ENCODE data around the gene ITIH6. TPM values are rescaled to one million over a fixed set of nuclear protein-coding genes. Genes with fewer than 3 reads are reported as not detected.
A peak's percentile ranks its signal among the peaks of the same experiment; 100 is the strongest.
"Not testable (repeated sequence)": the region's sequence is repeated elsewhere in the genome, so short reads cannot be mapped to it uniquely, and the experiment has no call there.

ITIH6 gene
- total RNA-seq, 1 donor from 2014 or later, result not detected

GRCh38 chrX:54799046-54799445 lies 991 bp upstream of the ITIH6 start:
- no peak for DNase-seq (ENCODE audit: low read depth in 2 of 2)

DNA sequence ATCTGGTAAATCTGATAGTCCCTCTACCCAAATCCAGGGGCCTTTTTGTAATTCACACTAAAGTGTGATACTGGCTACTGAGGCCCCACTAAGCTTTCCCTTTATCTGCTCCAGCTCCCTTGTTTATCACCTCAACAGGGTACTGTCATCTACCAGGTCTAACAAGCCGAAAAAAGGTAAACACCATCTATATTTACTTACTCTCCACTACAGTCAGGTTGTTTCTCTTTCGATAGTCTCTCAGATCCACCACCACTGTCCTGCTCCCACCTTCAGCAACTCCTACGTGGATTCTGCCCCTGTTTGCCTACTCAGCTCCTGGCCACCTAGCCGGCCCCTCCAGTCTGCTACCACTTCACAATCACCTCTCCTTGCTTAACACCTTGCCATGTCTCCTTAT lies 3.3 kb downstream of the ITIH6 start:
- DNase-seq (ENCODE audit: low read depth in 2 of 2), result no peak

- no peak for DNase-seq (ENCODE audit: low read depth in 2 of 2)
These were observed 4.0 kb downstream of the ITIH6 start for GRCh38 chrX:54794028-54794427.

DNA sequence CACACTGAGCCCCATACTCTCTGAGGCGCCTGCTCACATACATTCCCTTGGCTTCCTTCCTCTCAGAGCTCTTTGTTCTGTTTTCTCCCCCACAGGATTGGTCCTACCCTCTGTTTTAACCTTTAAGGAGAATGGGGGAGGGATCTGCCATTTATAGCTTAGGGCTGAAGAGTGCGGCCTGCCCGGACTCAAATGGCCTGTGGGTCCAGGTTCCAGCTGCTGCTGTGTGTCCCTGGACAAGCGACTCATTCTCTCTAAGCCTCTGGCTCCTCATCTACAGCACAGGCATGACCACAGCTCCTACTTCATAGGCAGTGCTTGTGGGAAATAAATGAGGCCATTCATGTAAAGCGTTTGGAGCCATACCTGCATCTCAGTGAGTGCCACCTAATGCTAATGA lies 8.7 kb downstream of the ITIH6 start:
- DNase-seq (ENCODE audit: low read depth in 2 of 2), result not testable (repeated sequence)

DNA sequence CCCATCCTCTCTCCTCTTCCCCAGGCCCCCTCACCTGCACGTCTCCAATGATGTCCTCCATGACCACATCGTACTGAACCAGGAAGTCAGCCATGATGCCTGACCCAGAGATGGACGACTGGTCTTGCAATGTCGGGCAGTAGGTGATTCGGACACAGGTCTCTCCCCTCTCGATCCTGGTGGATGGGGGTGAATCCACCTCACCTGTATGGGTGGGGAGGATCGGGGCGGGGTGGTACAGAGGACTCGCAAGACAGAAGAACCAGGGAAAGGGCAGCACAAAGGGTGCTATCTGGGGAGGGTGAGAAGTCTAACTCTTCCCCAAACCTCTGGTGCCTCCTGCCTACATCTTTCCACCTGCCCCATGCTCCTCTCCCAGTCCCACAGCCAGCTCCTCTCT lies 9.6 kb downstream of the ITIH6 start:
- DNase-seq (ENCODE audit: low read depth in 2 of 2), result no peak

- DNase-seq (ENCODE audit: low read depth in 2 of 2), result no peak
These were observed 11.1 kb downstream of the ITIH6 start for GRCh38 chrX:54786967-54787366.

- DNase-seq (ENCODE audit: low read depth in 2 of 2), result peak; percentile 20 to 26
These were observed 12.2 kb downstream of the ITIH6 start for GRCh38 chrX:54785901-54786300.

- DNase-seq (ENCODE audit: low read depth in 2 of 2), result no peak
These were observed 20.9 kb downstream of the ITIH6 start for GRCh38 chrX:54776987-54777672.

DNA sequence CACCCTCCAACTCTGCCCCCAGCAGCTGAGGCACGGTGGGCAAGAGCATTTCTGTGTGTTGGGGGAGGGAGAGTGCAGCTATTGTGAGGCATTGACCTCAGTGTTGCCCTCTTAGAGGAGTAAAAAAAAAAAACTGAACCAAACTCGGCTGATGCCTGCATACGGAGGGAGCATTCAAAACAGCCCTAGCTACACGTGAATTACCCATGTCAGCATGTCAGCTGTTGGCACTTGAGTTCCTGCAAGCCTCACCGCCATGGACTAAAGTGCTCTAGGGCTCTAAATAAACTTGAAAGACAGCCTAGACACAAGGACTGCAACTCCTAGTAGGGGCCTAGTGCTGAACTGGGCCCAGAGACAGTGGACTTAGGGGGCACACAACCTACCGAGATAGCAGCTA lies 22.0 kb downstream of the ITIH6 start:
- no peak for DNase-seq (ENCODE audit: low read depth in 2 of 2)

- not testable (repeated sequence) for DNase-seq (ENCODE audit: low read depth in 2 of 2)
These were observed 23.5 kb downstream of the ITIH6 start for GRCh38 chrX:54774391-54775094.

DNA sequence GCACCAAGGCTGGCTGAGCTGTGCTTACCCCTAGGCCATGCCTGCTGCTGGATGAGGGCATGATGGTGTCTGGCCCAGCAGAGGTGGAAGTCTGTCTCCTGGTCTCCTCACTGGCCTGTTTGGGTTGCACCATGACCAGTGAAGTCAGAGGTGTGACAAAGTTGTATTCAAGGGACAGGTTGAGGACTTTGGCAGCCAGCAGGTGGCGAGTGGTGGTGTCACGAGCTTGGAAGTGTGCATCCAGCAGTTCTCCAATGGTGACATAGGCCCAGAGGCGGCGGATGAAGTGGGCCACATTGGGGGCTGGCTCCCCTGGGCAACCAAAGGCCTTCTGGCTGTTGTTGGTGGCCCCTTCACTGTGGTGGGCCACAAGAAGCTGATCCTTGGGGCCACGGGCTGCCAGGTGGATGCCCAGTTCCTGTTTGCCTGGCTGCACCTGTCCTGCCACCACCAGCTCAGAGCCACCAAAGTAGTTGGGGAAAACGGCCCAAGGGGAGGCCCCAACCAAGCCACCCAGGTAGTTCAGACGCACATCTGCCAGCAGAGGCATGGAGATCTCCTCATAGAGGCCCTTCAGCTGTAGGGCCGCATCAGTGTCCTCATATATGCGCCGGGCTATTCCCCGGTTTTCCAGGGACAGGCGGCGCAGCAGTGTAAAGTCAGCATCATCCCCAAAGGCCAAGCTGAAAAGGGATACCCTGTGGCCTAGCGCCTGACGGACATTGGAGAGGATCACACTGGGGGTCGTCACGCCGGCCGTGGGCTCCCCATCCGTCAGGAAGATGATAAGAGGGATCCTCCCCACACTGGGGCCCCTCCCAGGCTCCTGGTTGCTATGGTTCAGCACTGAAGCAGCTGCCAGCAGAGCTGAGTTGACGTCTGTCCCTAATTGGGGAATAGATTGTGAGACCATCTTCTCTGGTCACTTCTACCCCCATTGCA lies 39.7 kb downstream of the ITIH6 start:
- DNase-seq (ENCODE audit: low read depth in 2 of 2), result no peak

- no peak for DNase-seq (ENCODE audit: low read depth in 2 of 2)
These were observed 43.2 kb downstream of the ITIH6 start for GRCh38 chrX:54754854-54755253.

- DNase-seq (ENCODE audit: low read depth in 2 of 2), result no peak
These were observed 49.4 kb downstream of the ITIH6 start for GRCh38 chrX:54748626-54749025.

DNA sequence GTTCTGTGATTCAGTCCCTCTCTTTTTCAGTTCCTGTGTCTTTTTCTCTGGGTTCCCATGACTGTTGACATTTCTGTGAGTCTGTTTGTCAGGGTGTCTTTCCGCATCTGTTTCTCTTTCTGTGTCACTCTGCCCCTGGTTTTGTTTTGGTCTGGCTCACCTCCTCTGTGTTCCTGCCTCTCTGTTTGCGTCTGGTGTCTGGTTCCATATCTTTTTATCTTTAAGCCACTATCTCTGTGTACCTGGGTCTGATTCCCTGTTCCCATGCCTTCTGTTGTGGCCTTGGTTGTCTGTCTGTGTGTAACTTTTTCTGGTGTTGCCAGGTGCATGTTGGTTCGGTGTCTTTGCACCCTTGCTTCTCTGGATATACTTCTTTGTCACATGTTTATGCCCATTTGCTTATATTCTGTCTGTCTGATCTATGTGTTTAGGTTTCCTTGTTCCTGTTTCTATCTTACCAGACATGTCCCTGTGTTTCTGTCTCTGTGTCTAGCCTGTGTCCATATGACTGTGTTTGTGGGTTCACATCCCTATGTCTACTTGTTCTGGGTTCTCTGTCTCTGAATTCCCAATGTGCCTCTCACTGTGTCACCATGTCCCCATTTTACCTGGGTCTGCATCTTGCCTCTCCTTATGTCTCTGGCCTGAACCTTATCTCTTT lies 50.2 kb downstream of the ITIH6 start:
- DNase-seq (ENCODE audit: low read depth in 2 of 2), result no peak

DNA sequence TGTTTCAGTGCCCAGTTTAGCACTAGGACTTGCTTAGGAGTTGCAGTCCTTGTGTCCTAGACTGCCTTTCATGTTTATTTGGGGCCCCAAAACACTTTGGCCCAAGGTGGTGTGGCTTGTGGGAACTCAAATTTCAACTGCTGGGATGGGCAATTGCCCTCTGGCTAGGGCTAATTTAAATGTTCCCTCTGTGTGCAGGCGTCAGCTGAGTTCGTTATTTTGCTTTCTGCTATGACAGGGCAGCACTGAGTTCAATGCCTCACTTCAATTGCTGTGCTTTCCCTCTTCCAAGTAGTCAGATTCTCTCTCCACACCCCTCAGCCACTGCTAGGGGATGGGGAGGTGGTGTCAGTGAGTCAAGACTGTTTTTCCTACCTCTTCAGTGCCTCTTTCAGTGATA lies 51.1 kb downstream of the ITIH6 start:
- DNase-seq (ENCODE audit: low read depth in 2 of 2), result no peak

DNA sequence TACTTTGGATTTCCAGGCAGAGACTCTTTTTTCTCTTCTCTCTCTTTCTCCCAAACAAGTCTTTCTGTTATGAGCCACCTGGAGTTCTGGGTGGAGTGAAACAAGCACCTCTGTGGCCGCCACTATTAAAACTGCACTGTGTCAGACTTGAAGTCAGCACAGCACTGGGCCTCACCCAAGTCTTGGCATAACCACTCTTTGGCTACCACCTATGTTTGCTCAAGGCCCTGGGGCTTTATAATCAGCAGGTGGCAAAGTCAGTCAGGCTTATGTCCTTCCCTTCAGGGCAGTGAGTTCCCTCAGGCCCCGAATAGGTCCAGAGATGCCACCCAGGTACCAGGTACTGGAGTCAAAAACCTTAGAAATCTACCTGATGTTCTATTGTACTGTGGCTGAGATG lies 52.4 kb downstream of the ITIH6 start:
- no peak for DNase-seq (ENCODE audit: low read depth in 2 of 2)

GRCh38 chrX:54738567-54738966 lies 59.5 kb downstream of the ITIH6 start:
- DNase-seq (ENCODE audit: low read depth in 2 of 2), result not testable (repeated sequence)

DNA sequence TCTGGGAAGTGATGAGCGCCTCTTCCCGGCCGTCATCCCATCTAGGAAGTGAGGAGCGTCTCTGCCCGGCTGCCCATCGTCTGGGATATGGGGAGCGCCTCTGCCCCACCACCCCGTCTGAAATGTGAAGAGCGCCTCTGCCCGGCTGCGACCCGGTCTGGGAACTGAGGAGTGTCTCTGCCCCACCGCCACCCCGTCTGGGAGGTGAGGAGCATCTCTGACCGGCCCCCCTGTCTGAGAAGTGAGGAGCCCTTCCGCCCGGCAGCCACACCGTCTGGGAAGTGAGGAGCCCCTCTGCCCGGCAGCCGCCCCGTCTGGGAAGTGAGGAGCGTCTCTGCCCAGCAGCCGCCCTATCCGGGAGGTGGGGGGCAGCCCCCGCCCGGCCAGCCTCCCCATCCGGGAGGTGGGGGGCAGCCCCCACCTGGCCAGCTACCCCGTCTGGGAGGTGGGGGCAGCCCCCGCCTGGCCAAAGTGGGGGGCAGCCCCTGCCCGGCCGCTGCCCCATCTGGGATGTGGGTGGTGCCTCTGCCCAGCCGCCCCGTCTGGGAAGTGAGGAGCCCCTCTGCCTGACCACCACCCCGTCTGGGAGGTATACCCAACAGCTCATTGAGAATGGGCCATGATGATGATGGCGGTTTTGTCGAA lies 61.6 kb downstream of the ITIH6 start:
- DNase-seq (ENCODE audit: low read depth in 2 of 2), result not testable (repeated sequence)

DNA sequence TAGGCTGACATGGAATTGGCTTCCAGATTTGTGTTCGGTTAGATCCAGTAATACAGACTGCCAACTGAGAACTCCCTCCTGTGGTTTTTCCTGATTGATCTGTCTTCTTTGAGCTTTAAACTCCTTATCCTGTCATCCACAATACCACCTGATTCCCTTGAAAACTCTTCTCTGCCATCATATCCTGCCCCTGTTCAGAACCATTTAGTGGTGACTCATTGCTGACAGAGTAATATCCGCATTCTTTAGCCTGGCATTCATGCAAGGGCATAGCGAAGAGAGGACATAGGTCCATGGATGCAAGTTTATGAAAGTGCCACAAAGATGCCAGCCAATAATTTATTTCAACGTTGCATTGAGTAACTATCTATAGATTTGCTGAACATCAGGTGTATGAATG lies 76.6 kb downstream of the ITIH6 start:
- DNase-seq (ENCODE audit: low read depth in 2 of 2), result peak in 1 of 2 donors; percentile 2

DNA sequence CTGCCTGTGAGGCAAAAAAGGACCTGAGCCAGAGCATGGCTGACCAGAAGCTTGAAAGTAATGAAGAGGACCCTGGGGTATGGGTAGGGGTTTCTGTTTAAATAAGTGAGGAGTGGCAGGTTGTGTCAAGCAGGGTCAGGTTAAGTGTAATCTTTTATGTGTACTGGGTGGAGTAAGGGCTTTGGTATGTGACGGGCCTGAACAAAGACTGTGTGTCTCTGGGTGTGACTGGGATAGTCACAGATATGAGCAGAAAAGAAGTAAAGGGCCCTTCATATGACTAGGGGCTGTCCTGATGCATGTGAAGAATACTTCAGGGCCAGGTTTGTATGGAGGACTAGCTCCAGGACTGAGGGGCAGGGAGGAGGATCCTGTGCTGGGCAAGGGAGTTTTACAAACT lies 82.4 kb downstream of the ITIH6 start:
- no peak for DNase-seq (ENCODE audit: low read depth in 2 of 2)

DNA sequence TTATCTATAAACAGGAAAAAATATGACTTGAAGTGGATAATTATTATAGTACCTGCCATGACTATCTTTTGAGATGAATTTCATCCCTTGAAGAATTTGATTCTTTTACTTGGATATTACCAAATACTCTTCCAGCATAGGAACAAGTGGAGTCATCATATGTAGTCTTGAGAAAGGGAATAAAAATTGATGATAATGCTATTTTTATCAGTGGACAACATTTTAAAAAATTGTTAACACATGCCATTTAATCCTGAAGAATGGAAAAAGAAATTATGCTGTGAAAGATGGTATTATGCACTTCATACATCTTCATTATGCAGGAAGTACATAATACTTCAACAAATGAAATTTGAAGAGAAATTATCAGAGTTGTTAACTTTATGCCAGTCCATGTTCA lies 83.6 kb downstream of the ITIH6 start:
- no peak for DNase-seq (ENCODE audit: low read depth in 2 of 2)

Data from lung microvascular endothelial cell (primary cell).